Astrocyte (in vitro differentiated cells and primary cell): Measurements from ENCODE around the gene PFKL. TPM values are rescaled to one million over a fixed set of nuclear protein-coding genes. Genes with fewer than 3 reads are reported as not detected.

ENCODE experiments used
- DNase-seq: peaks from one replicate; pipeline ENCODE4 v3.0.0-alpha.2; 2010; ENCODE audit warnings: low read depth
- FAIRE-seq: peaks from 2 replicates; lab custom pipeline; 2011; peaks lifted over from hg19 to GRCh38; lab: Jason Lieb, UNC
- H2AFZ ChIP-seq: 2 replicates; pipeline ENCODE4 v1.6.0; 2012; ENCODE audit warnings: low read depth, low read length, inconsistent platforms
- H3K27ac ChIP-seq: 2 replicates; pipeline ENCODE4 v1.5.1; 2011; ENCODE audit warnings: low read depth, low read length, inconsistent platforms
- H3K27me3 ChIP-seq: 2 replicates; pipeline ENCODE4 v1.6.0; 2011; ENCODE audit warnings: low read length, inconsistent platforms; ENCODE audit not compliant: insufficient read depth
- H3K36me3 ChIP-seq: 2 replicates; pipeline ENCODE4 v1.5.1; 2011; ENCODE audit warnings: low read length, inconsistent platforms; ENCODE audit not compliant: insufficient read depth
- H3K4me1 ChIP-seq: 2 replicates; pipeline ENCODE4 v1.5.1; 2011; ENCODE audit warnings: low read length, inconsistent platforms; ENCODE audit not compliant: insufficient read depth
- H3K4me2 ChIP-seq: 2 replicates; pipeline ENCODE4 v1.6.0; 2012; ENCODE audit warnings: low read length, inconsistent platforms
- H3K4me3 ChIP-seq: 2 replicates; pipeline ENCODE4 v1.5.1; 2011; ENCODE audit warnings: low read depth, mild to moderate bottlenecking, low read length, inconsistent platforms; ENCODE audit not compliant: insufficient read depth
- H3K79me2 ChIP-seq: 2 replicates; pipeline ENCODE4 v1.6.0; 2012; ENCODE audit warnings: mild to moderate bottlenecking, low read length, inconsistent platforms; ENCODE audit not compliant: insufficient read depth
- H3K9ac ChIP-seq: 2 replicates; pipeline ENCODE4 v1.6.0; 2012; ENCODE audit warnings: mild to moderate bottlenecking, low read length, inconsistent platforms
- H3K9me3 ChIP-seq: 2 replicates; pipeline ENCODE4 v1.5.1; 2012; ENCODE audit warnings: low read depth, mild to moderate bottlenecking, low read length, inconsistent platforms; ENCODE audit not compliant: insufficient read depth
- H4K20me1 ChIP-seq: 2 replicates; pipeline ENCODE4 v1.6.0; 2012; ENCODE audit warnings: low read length, inconsistent platforms; ENCODE audit not compliant: insufficient read depth
- H3K27ac Mint-ChIP-seq: one replicate; pipeline ENCODE4 v1.8.0; 2021; ENCODE audit warnings: mild to moderate bottlenecking, mixed read lengths; ENCODE audit not compliant: unreplicated experiment
- H3K27me3 Mint-ChIP-seq: one replicate; pipeline ENCODE4 v1.8.0; 2021; ENCODE audit warnings: low read depth, mixed read lengths; ENCODE audit not compliant: unreplicated experiment
- H3K36me3 Mint-ChIP-seq: one replicate; pipeline ENCODE4 v1.8.0; 2021; ENCODE audit warnings: low read depth, mixed read lengths; ENCODE audit not compliant: unreplicated experiment
- H3K4me1 Mint-ChIP-seq: one replicate; pipeline ENCODE4 v1.8.0; 2021; ENCODE audit warnings: low read depth, mixed read lengths; ENCODE audit not compliant: unreplicated experiment
- H3K4me3 Mint-ChIP-seq: one replicate; pipeline ENCODE4 v1.8.0; 2021; ENCODE audit warnings: mild to moderate bottlenecking, moderate library complexity, mixed read lengths; ENCODE audit not compliant: unreplicated experiment
- H3K9me3 Mint-ChIP-seq: one replicate; pipeline ENCODE4 v1.8.0; 2021; ENCODE audit warnings: mild to moderate bottlenecking, mixed read lengths; ENCODE audit not compliant: unreplicated experiment
- CTCF ChIP-seq: IDR thresholded peaks from 2 replicates; pipeline ENCODE4 v1.5.1; 2011; ENCODE audit warnings: low read depth, mild to moderate bottlenecking, inconsistent platforms, low read length, moderate library complexity; ENCODE audit not compliant: insufficient read depth
- EZH2 ChIP-seq: IDR thresholded peaks from 2 replicates; pipeline ENCODE4 v1.6.1; 2012; ENCODE audit warnings: mild to moderate bottlenecking, low read length, inconsistent platforms; ENCODE audit not compliant: insufficient read depth
- total RNA-seq: library from RNA; stranded (reverse); gene quantifications from 2 replicates; pipeline ENCODE4 v1.2.1, GENCODE V29; 2021

PFKL gene
- total RNA-seq, 1 donor from 2014 or later, result 109 TPM

- Histone ChIP-seq H3K4me3 (no peak overlapping the region), H3K79me2 (no peaks in the 10 kb centered on the region), H3K9me3 (no peaks in the 10 kb centered on the region), H3K27me3 (no peaks in the 10 kb centered on the region), H3K36me3 (no peaks in the 10 kb centered on the region), H3K4me2 (no peak overlapping the region), H3K4me1 (peaks cover 3% of the 10 kb centered on the region), H4K20me1 (no peaks in the 10 kb centered on the region), H3K9ac (no peak overlapping the region), H2AFZ (no peak overlapping the region), H3K27ac (no peak overlapping the region)
- Mint-ChIP-seq H3K27ac (no peak overlapping the region), H3K4me3 (no peak overlapping the region), H3K27me3 (peaks cover 10% of the 10 kb centered on the region), H3K4me1 (peaks cover 3% of the 10 kb centered on the region), H3K9me3 (no peaks in the 10 kb centered on the region), H3K36me3 (no peaks in the 10 kb centered on the region)
- no peak for TF ChIP-seq EZH2
- no peak for TF ChIP-seq CTCF
- DNase-seq (no peak), FAIRE-seq (no peak)
These were observed 4.7 kb upstream of the PFKL start for GRCh38 chr21:44295163-44295573.

- Histone ChIP-seq H3K79me2 (peaks cover 4% of the 10 kb centered on the region), H3K27ac (no peak overlapping the region), H3K36me3 (no peaks in the 10 kb centered on the region), H3K4me2 (no peak overlapping the region), H3K9me3 (no peaks in the 10 kb centered on the region), H3K9ac (no peak overlapping the region), H4K20me1 (peaks cover 2% of the 10 kb centered on the region), H2AFZ (no peak overlapping the region), H3K4me3 (no peak overlapping the region), H3K4me1 (peaks cover 5% of the 10 kb centered on the region), H3K27me3 (no peaks in the 10 kb centered on the region)
- FAIRE-seq (no peak), DNase-seq (no peak)
- no peaks in the 10 kb centered on the region for H3K36me3 Mint-ChIP-seq
- peaks cover 6% of the 10 kb centered on the region for H3K27me3 Mint-ChIP-seq
- TF ChIP-seq EZH2 (no peak), CTCF (no peak)
- no peaks in the 10 kb centered on the region for H3K9me3 Mint-ChIP-seq
- H3K4me1 Mint-ChIP-seq, result peaks cover 3% of the 10 kb centered on the region
- H3K4me3 Mint-ChIP-seq, result no peak overlapping the region
- H3K27ac Mint-ChIP-seq, result no peak overlapping the region
These were observed 4.2 kb upstream of the PFKL start for GRCh38 chr21:44295646-44296045.

- no peak for TF ChIP-seq EZH2
- no peak for TF ChIP-seq CTCF
- H3K4me3 ChIP-seq, result no peak overlapping the region
- Mint-ChIP-seq H3K4me1 (peaks cover 3% of the 10 kb centered on the region), H3K27ac (no peak overlapping the region), H3K4me3 (no peak overlapping the region), H3K36me3 (no peaks in the 10 kb centered on the region), H3K27me3 (peaks cover 4% of the 10 kb centered on the region), H3K9me3 (no peaks in the 10 kb centered on the region)
- FAIRE-seq (no peak), DNase-seq (no peak)
- H3K79me2 ChIP-seq, result peaks cover 9% of the 10 kb centered on the region
- H3K36me3 ChIP-seq, result no peaks in the 10 kb centered on the region
- no peak overlapping the region for H3K27ac ChIP-seq
- no peaks in the 10 kb centered on the region for H3K27me3 ChIP-seq
- peaks cover 6% of the 10 kb centered on the region for H4K20me1 ChIP-seq
- H3K9me3 ChIP-seq, result no peaks in the 10 kb centered on the region
- H3K9ac ChIP-seq, result no peak overlapping the region
- no peak overlapping the region for H3K4me2 ChIP-seq
- no peak overlapping the region for H2AFZ ChIP-seq
- peaks cover 10% of the 10 kb centered on the region for H3K4me1 ChIP-seq
These were observed 3.7 kb upstream of the PFKL start for GRCh38 chr21:44296103-44296519.
